Spleen (tissue), 7 donors: ENCODE results near the gene EPHB3.
A peak's percentile ranks its signal among the peaks of the same experiment; 100 is the strongest.

Experiments
- CTCF ChIP-seq, 11 experiments: fragments of 200-600 bp in 7 of 11; fragments of 450-650 bp in 4 of 11; sonication (generic) in 4 of 11; IDR thresholded peaks in 8 of 11; conservative IDR thresholded peaks in 3 of 11; 1 replicate in 7 of 11; 2 replicates in 4 of 11; pipeline versions ENCODE4 v1.4.0 to v1.8.0; 2016 to 2021; ENCODE audit warnings: antibody characterized with exemption in 11 of 11, inconsistent platforms in 4 of 11, mild to moderate bottlenecking in 1 of 11
- POLR2AphosphoS5 ChIP-seq, 3 donors: sonication (generic); formaldehyde crosslinking; IDR thresholded peaks; one replicate each; pipeline ENCODE4 v1.5.1; 2017; ENCODE audit warnings: antibody characterized with exemption in 3 of 3
- donor health status: DM: no; HTN: no; CAD: no; lungs with moderate emphysema.
- donor health status: DM: no; HTN: no; CAD: no.
- donor health status: DM: no; HTN: no; CAD: no.

GRCh38 chr3:184603151-184604030, 41.8 kb downstream of the EPHB3 start:
- TF ChIP-seq CTCF (IDR thresholded peaks at IDR 0.05 in 8 of 11, conservative IDR thresholded peaks at IDR 0.05 in 3 of 11) (no peak), POLR2AphosphoS5 (IDR thresholded peaks at IDR 0.05) (peak in 1 of 3 donors; percentile 8)
